ENCODE results near the gene PRR20C. TPM values are rescaled to one million over a fixed set of nuclear protein-coding genes. Genes with fewer than 3 reads are reported as not detected.
"Not testable (repeated sequence)": the region's sequence is repeated elsewhere in the genome, so short reads cannot be mapped to it uniquely, and the experiment has no call there.

The PRR20C gene
- total RNA-seq, 1 experiment from 2014 or later = not detected

- H3K4me3 ChIP-seq (ENCODE audit: low read depth, low read length) = no peak overlapping the region
Observed at GRCh38 chr13:57136093-57136492, 17.8 kb upstream of the PRR20C start.

GRCh38 chr13:57137585-57137984 is 16.3 kb upstream of the PRR20C start:
- no peaks in the 10 kb centered on the region for H3K4me1 ChIP-seq
- Mint-ChIP-seq H3K4me3 (ENCODE audit: unreplicated experiment) (no peak overlapping the region), H3K9me3 (ENCODE audit: unreplicated experiment) (no peaks in the 10 kb centered on the region), H3K27me3 (ENCODE audit: insufficient read depth, unreplicated experiment) (no peaks in the 10 kb centered on the region), H3K27ac (ENCODE audit: unreplicated experiment) (no peak overlapping the region), H3K4me1 (ENCODE audit: low read depth, unreplicated experiment) (no peaks in the 10 kb centered on the region), H3K36me3 (ENCODE audit: insufficient read depth, unreplicated experiment) (no peaks in the 10 kb centered on the region)
- TF ChIP-seq CTCF (IDR thresholded peaks at IDR 0.05; ENCODE audit: insufficient read depth in 1 of 2, low read depth in 1 of 2, low read length in 1 of 2, severe bottlenecking in 1 of 2, unreplicated experiment in 1 of 2) = no peak
- POLR2A ChIA-PET = no interaction called here
- 0 out of 2 replicates have a peak, but pooled peaks cover 5% of the 10 kb centered on the region for H3K9me3 ChIP-seq
- no peaks in the 10 kb centered on the region for H3K36me3 ChIP-seq (ENCODE audit: control insufficient read depth, insufficient read depth, low read length)
- intact Hi-C loops (cut with micrococcal nuclease; ENCODE audit: unreplicated experiment) = no loop called here
- H3K27me3 ChIP-seq (replicated peaks; ENCODE audit: control insufficient read depth, insufficient read depth, low read length) = no peaks in the 10 kb centered on the region
- CTCF ChIA-PET = no interaction called here
- BruUV-seq (replicated peaks) = no TSS peak
- H3K4me3 ChIP-seq (ENCODE audit: low read depth, low read length) = no peak overlapping the region
- no peak for DNase-seq

More at GRCh38 chr13:57136093-57136492, 17.8 kb upstream of the PRR20C start:
- ChIA-PET CTCF (no interaction called here), POLR2A (no interaction called here)
- Mint-ChIP-seq H3K9me3 (ENCODE audit: unreplicated experiment) (no peaks in the 10 kb centered on the region), H3K36me3 (ENCODE audit: insufficient read depth, unreplicated experiment) (no peaks in the 10 kb centered on the region), H3K27ac (ENCODE audit: unreplicated experiment) (no peak overlapping the region), H3K4me1 (ENCODE audit: low read depth, unreplicated experiment) (no peaks in the 10 kb centered on the region), H3K4me3 (ENCODE audit: unreplicated experiment) (no peak overlapping the region), H3K27me3 (ENCODE audit: insufficient read depth, unreplicated experiment) (no peaks in the 10 kb centered on the region)
- Histone ChIP-seq H3K4me1 (no peaks in the 10 kb centered on the region), H3K9me3 (0 out of 2 replicates have a peak, but pooled peaks cover 6% of the 10 kb centered on the region), H3K27me3 (replicated peaks; ENCODE audit: control insufficient read depth, insufficient read depth, low read length) (no peaks in the 10 kb centered on the region), H3K36me3 (ENCODE audit: control insufficient read depth, insufficient read depth, low read length) (no peaks in the 10 kb centered on the region)
- DNase-seq = no peak
- TF ChIP-seq CTCF (IDR thresholded peaks at IDR 0.05; ENCODE audit: insufficient read depth in 1 of 2, low read depth in 1 of 2, low read length in 1 of 2, severe bottlenecking in 1 of 2, unreplicated experiment in 1 of 2) = no peak
- intact Hi-C loops (cut with micrococcal nuclease; ENCODE audit: unreplicated experiment) = no loop called here
- BruUV-seq (replicated peaks) = no TSS peak

- H3K9me3 Mint-ChIP-seq (ENCODE audit: unreplicated experiment) = no peaks in the 10 kb centered on the region
- no peak for TF ChIP-seq CTCF (IDR thresholded peaks at IDR 0.05; ENCODE audit: insufficient read depth in 1 of 2, low read depth in 1 of 2, low read length in 1 of 2, severe bottlenecking in 1 of 2, unreplicated experiment in 1 of 2)
- H3K27ac Mint-ChIP-seq (ENCODE audit: unreplicated experiment) = no peak overlapping the region
- no peaks in the 10 kb centered on the region for H3K9me3 ChIP-seq
- no peaks in the 10 kb centered on the region for H3K4me1 Mint-ChIP-seq (ENCODE audit: low read depth, unreplicated experiment)
- no TSS peak for BruUV-seq (replicated peaks)
- H3K36me3 ChIP-seq (ENCODE audit: control insufficient read depth, insufficient read depth, low read length) = no peaks in the 10 kb centered on the region
- no peaks in the 10 kb centered on the region for H3K27me3 Mint-ChIP-seq (ENCODE audit: insufficient read depth, unreplicated experiment)
- no peak overlapping the region for H3K4me3 ChIP-seq (ENCODE audit: low read depth, low read length)
- H3K4me1 ChIP-seq = no peaks in the 10 kb centered on the region
- H3K36me3 Mint-ChIP-seq (ENCODE audit: insufficient read depth, unreplicated experiment) = no peaks in the 10 kb centered on the region
- ChIA-PET CTCF (no interaction called here), POLR2A (no interaction called here)
- no peak for DNase-seq
- no peak overlapping the region for H3K4me3 Mint-ChIP-seq (ENCODE audit: unreplicated experiment)
- intact Hi-C loops (cut with micrococcal nuclease; ENCODE audit: unreplicated experiment) = no loop called here
- H3K27me3 ChIP-seq (replicated peaks; ENCODE audit: control insufficient read depth, insufficient read depth, low read length) = no peaks in the 10 kb centered on the region
Observed at GRCh38 chr13:57138988-57139387, 14.9 kb upstream of the PRR20C start.

GRCh38 chr13:57139781-57140180 is 14.1 kb upstream of the PRR20C start:
- H3K27me3 Mint-ChIP-seq (ENCODE audit: insufficient read depth, unreplicated experiment); H3K36me3 ChIP-seq (ENCODE audit: control insufficient read depth, insufficient read depth, low read length); H3K4me3 ChIP-seq (ENCODE audit: low read depth, low read length); DNase-seq; intact Hi-C loops (cut with micrococcal nuclease; ENCODE audit: unreplicated experiment); H3K36me3 Mint-ChIP-seq (ENCODE audit: insufficient read depth, unreplicated experiment); CTCF ChIA-PET; H3K9me3 ChIP-seq; H3K4me3 Mint-ChIP-seq (ENCODE audit: unreplicated experiment); BruUV-seq (replicated peaks); POLR2A ChIA-PET; H3K27ac Mint-ChIP-seq (ENCODE audit: unreplicated experiment); H3K27me3 ChIP-seq (replicated peaks; ENCODE audit: control insufficient read depth, insufficient read depth, low read length); H3K9me3 Mint-ChIP-seq (ENCODE audit: unreplicated experiment); H3K4me1 ChIP-seq; H3K4me1 Mint-ChIP-seq (ENCODE audit: low read depth, unreplicated experiment): not testable (repeated sequence)

GRCh38 chr13:57140235-57140968 is 13.5 kb upstream of the PRR20C start, which contains the start of gene PRR20A:
TSS of gene PRR20A (plus strand) at chr13:57140918. CDS start at chr13:57141305, 387 bp downstream.
- H3K4me3 ChIP-seq (ENCODE audit: low read depth, low read length) = not testable (repeated sequence)

More at GRCh38 chr13:57140235-57140968, 13.5 kb upstream of the PRR20C start, which contains the start of gene PRR20A:
- H3K27me3 Mint-ChIP-seq (ENCODE audit: insufficient read depth, unreplicated experiment); POLR2A ChIA-PET; DNase-seq; H3K27ac Mint-ChIP-seq (ENCODE audit: unreplicated experiment); H3K9me3 ChIP-seq; H3K9me3 Mint-ChIP-seq (ENCODE audit: unreplicated experiment); H3K27me3 ChIP-seq (replicated peaks; ENCODE audit: control insufficient read depth, insufficient read depth, low read length); H3K36me3 ChIP-seq (ENCODE audit: control insufficient read depth, insufficient read depth, low read length); H3K4me3 Mint-ChIP-seq (ENCODE audit: unreplicated experiment); H3K36me3 Mint-ChIP-seq (ENCODE audit: insufficient read depth, unreplicated experiment); BruUV-seq (replicated peaks); intact Hi-C loops (cut with micrococcal nuclease; ENCODE audit: unreplicated experiment); H3K4me1 ChIP-seq; CTCF ChIA-PET; H3K4me1 Mint-ChIP-seq (ENCODE audit: low read depth, unreplicated experiment): not testable (repeated sequence)

Measured in Caco-2 (cell line).